Central memory CD8-positive, alpha-beta T cell (primary cell): ENCODE data around the gene VWC2.

Experiments used
- ATAC-seq: fragments of 150-1000 bp; cut with Tn5 transposase; replicated peaks from 2 replicates; pipeline ENCODE4 v1.10.0; 2022; ENCODE audit warnings: mild to moderate bottlenecking, moderate FRiP score, moderate number of reproducible peaks; ENCODE audit not compliant: poor library complexity, severe bottlenecking; ENCODE audit errors: extremely low read depth
- DNase-seq, 2 donors: peaks; one replicate each; pipeline ENCODE4 v3.0.0; 2021; ENCODE audit warnings: low spot score in 2 of 2
- H3K27ac Mint-ChIP-seq: one replicate; pipeline ENCODE4 v1.8.0; 2022; ENCODE audit warnings: low read depth, mild to moderate bottlenecking, moderate library complexity, mixed read lengths
- H3K27me3 Mint-ChIP-seq: one replicate; pipeline ENCODE4 v1.8.0; 2022; ENCODE audit warnings: mixed read lengths
- H3K36me3 Mint-ChIP-seq: one replicate; pipeline ENCODE4 v1.8.0; 2022; ENCODE audit warnings: mild to moderate bottlenecking, moderate library complexity, mixed read lengths; ENCODE audit not compliant: insufficient read depth
- H3K4me1 Mint-ChIP-seq: one replicate; pipeline ENCODE4 v1.8.0; 2022; ENCODE audit warnings: mixed read lengths
- H3K4me3 Mint-ChIP-seq: one replicate; pipeline ENCODE4 v1.8.0; 2022; ENCODE audit warnings: mild to moderate bottlenecking, moderate library complexity, mixed read lengths
- H3K9me3 Mint-ChIP-seq: one replicate; pipeline ENCODE4 v1.8.0; 2022; ENCODE audit warnings: mixed read lengths

VWC2 gene

GRCh38 chr7:49873420-49873819 lies 100.0 kb downstream of the VWC2 start:
- Mint-ChIP-seq H3K36me3 (no peaks in the 10 kb centered on the region), H3K9me3 (no peaks in the 10 kb centered on the region), H3K27ac (no peak overlapping the region), H3K27me3 (peaks cover 24% of the 10 kb centered on the region), H3K4me1 (no peaks in the 10 kb centered on the region), H3K4me3 (no peak overlapping the region)
- ATAC-seq (no peak), DNase-seq (no peak)

GRCh38 chr7:49875336-49875735 lies 101.9 kb downstream of the VWC2 start:
- no peaks in the 10 kb centered on the region for H3K9me3 Mint-ChIP-seq
- H3K27me3 Mint-ChIP-seq = peaks cover 7% of the 10 kb centered on the region
- H3K4me1 Mint-ChIP-seq = no peaks in the 10 kb centered on the region
- no peak overlapping the region for H3K27ac Mint-ChIP-seq
- ATAC-seq = no peak
- no peaks in the 10 kb centered on the region for H3K36me3 Mint-ChIP-seq
- no peak overlapping the region for H3K4me3 Mint-ChIP-seq
- DNase-seq = no peak

- no peak overlapping the region for H3K4me3 Mint-ChIP-seq
- ATAC-seq = no peak
- H3K27me3 Mint-ChIP-seq = no peaks in the 10 kb centered on the region
These were observed 102.8 kb downstream of the VWC2 start for GRCh38 chr7:49876202-49876601.

GRCh38 chr7:49878089-49878488 lies 104.7 kb downstream of the VWC2 start:
- Mint-ChIP-seq H3K27ac (no peak overlapping the region), H3K4me1 (no peaks in the 10 kb centered on the region), H3K36me3 (no peaks in the 10 kb centered on the region), H3K27me3 (peaks cover 6% of the 10 kb centered on the region), H3K4me3 (no peak overlapping the region), H3K9me3 (no peaks in the 10 kb centered on the region)
- no peak for ATAC-seq
- DNase-seq = no peak

More at GRCh38 chr7:49876202-49876601, 102.8 kb downstream of the VWC2 start:
- no peak for DNase-seq
- no peaks in the 10 kb centered on the region for H3K9me3 Mint-ChIP-seq
- no peak overlapping the region for H3K27ac Mint-ChIP-seq
- no peaks in the 10 kb centered on the region for H3K36me3 Mint-ChIP-seq
- H3K4me1 Mint-ChIP-seq = no peaks in the 10 kb centered on the region

GRCh38 chr7:49878627-49879026 lies 105.2 kb downstream of the VWC2 start:
- no peaks in the 10 kb centered on the region for H3K36me3 Mint-ChIP-seq
- H3K4me3 Mint-ChIP-seq = no peak overlapping the region
- DNase-seq (no peak), ATAC-seq (no peak)
- no peaks in the 10 kb centered on the region for H3K4me1 Mint-ChIP-seq
- peaks cover 8% of the 10 kb centered on the region for H3K27me3 Mint-ChIP-seq
- H3K9me3 Mint-ChIP-seq = no peaks in the 10 kb centered on the region
- H3K27ac Mint-ChIP-seq = no peak overlapping the region

GRCh38 chr7:49883933-49884332 lies 110.5 kb downstream of the VWC2 start:
- no peaks in the 10 kb centered on the region for H3K36me3 Mint-ChIP-seq
- DNase-seq (no peak), ATAC-seq (no peak)
- peaks cover 8% of the 10 kb centered on the region for H3K27me3 Mint-ChIP-seq
- H3K4me1 Mint-ChIP-seq = no peaks in the 10 kb centered on the region
- no peak overlapping the region for H3K4me3 Mint-ChIP-seq
- no peaks in the 10 kb centered on the region for H3K9me3 Mint-ChIP-seq
- no peak overlapping the region for H3K27ac Mint-ChIP-seq

- H3K27ac Mint-ChIP-seq = no peak overlapping the region
- DNase-seq (no peak), ATAC-seq (no peak)
- H3K4me1 Mint-ChIP-seq = no peaks in the 10 kb centered on the region
- H3K27me3 Mint-ChIP-seq = peaks cover 8% of the 10 kb centered on the region
- no peak overlapping the region for H3K4me3 Mint-ChIP-seq
- H3K9me3 Mint-ChIP-seq = no peaks in the 10 kb centered on the region
- peaks cover 1% of the 10 kb centered on the region for H3K36me3 Mint-ChIP-seq
These were observed 112.3 kb downstream of the VWC2 start for GRCh38 chr7:49885593-49886285.

- no peak overlapping the region for H3K4me3 Mint-ChIP-seq
- ATAC-seq (no peak), DNase-seq (no peak)
- H3K36me3 Mint-ChIP-seq = peaks cover 1% of the 10 kb centered on the region
- H3K27me3 Mint-ChIP-seq = peaks cover 8% of the 10 kb centered on the region
- H3K4me1 Mint-ChIP-seq = no peaks in the 10 kb centered on the region
- no peak overlapping the region for H3K27ac Mint-ChIP-seq
- peaks cover 5% of the 10 kb centered on the region for H3K9me3 Mint-ChIP-seq
These were observed 119.0 kb downstream of the VWC2 start for GRCh38 chr7:49892481-49892880.

GRCh38 chr7:49893131-49893530 lies 119.7 kb downstream of the VWC2 start:
- DNase-seq (no peak), ATAC-seq (no peak)
- H3K36me3 Mint-ChIP-seq = peaks cover 1% of the 10 kb centered on the region
- peaks cover 5% of the 10 kb centered on the region for H3K9me3 Mint-ChIP-seq
- H3K27ac Mint-ChIP-seq = no peak overlapping the region
- no peaks in the 10 kb centered on the region for H3K4me1 Mint-ChIP-seq
- no peak overlapping the region for H3K4me3 Mint-ChIP-seq
- peaks cover 8% of the 10 kb centered on the region for H3K27me3 Mint-ChIP-seq

- DNase-seq = no peak
- no peak for ATAC-seq
- Mint-ChIP-seq H3K4me1 (no peaks in the 10 kb centered on the region), H3K4me3 (no peak overlapping the region), H3K9me3 (peaks cover 5% of the 10 kb centered on the region), H3K36me3 (peaks cover 1% of the 10 kb centered on the region), H3K27ac (no peak overlapping the region), H3K27me3 (peaks cover 8% of the 10 kb centered on the region)
These were observed 121.1 kb downstream of the VWC2 start for GRCh38 chr7:49894543-49894942.

- Mint-ChIP-seq H3K27me3 (no peaks in the 10 kb centered on the region), H3K36me3 (no peaks in the 10 kb centered on the region), H3K4me3 (no peak overlapping the region), H3K9me3 (no peaks in the 10 kb centered on the region), H3K27ac (no peak overlapping the region), H3K4me1 (no peaks in the 10 kb centered on the region)
- ATAC-seq (no peak), DNase-seq (no peak)
These were observed 138.5 kb downstream of the VWC2 start for GRCh38 chr7:49911909-49912308.

- H3K4me1 Mint-ChIP-seq = no peaks in the 10 kb centered on the region
- DNase-seq = no peak
- no peaks in the 10 kb centered on the region for H3K36me3 Mint-ChIP-seq
- no peak for ATAC-seq
- no peak overlapping the region for H3K27ac Mint-ChIP-seq
- H3K27me3 Mint-ChIP-seq = no peaks in the 10 kb centered on the region
- no peak overlapping the region for H3K4me3 Mint-ChIP-seq
- peaks cover 5% of the 10 kb centered on the region for H3K9me3 Mint-ChIP-seq
These were observed 153.3 kb downstream of the VWC2 start for GRCh38 chr7:49926720-49927119.

GRCh38 chr7:49927631-49928030 lies 154.2 kb downstream of the VWC2 start:
- no peaks in the 10 kb centered on the region for H3K36me3 Mint-ChIP-seq
- no peak for DNase-seq
- no peaks in the 10 kb centered on the region for H3K4me1 Mint-ChIP-seq
- H3K4me3 Mint-ChIP-seq = no peak overlapping the region
- H3K9me3 Mint-ChIP-seq = peaks cover 6% of the 10 kb centered on the region
- ATAC-seq = no peak
- H3K27ac Mint-ChIP-seq = no peak overlapping the region
- no peaks in the 10 kb centered on the region for H3K27me3 Mint-ChIP-seq
